CD4-positive, alpha-beta memory T cell (primary cell): ENCODE data around the gene PDCD2L. TPM values are rescaled to one million over a fixed set of nuclear protein-coding genes. Genes with fewer than 3 reads are reported as not detected.

Source experiments
- CTCF ChIA-PET: fragments of 350-600 bp; sonication (Branson Sonifier 250); formaldehyde crosslinking; loops from one replicate; lab custom pipeline; 2021; ENCODE audit warnings: inconsistent platforms; ENCODE audit not compliant: partially characterized antibody; lab: Charles Lee
- POLR2A ChIA-PET: fragments of 350-600 bp; sonication (Branson Sonifier 250); formaldehyde crosslinking; loops from one replicate; lab custom pipeline; 2021; ENCODE audit not compliant: partially characterized antibody; lab: Charles Lee
- DNase-seq, 5 donors: peaks; one replicate each; pipeline versions ENCODE4 v3.0.0 to v3.0.0-alpha.2; 2020 to 2022; ENCODE audit warnings: mixed read lengths in 1 of 5
- H3K27ac ChIP-seq: one replicate; pipeline ENCODE4 v1.7.0; 2013; ENCODE audit warnings: low read depth, low read length
- H3K27me3 ChIP-seq: 2 replicates; pipeline ENCODE4 v1.7.0; 2013; ENCODE audit warnings: mild to moderate bottlenecking, low read length, moderate library complexity; ENCODE audit not compliant: insufficient read depth
- H3K36me3 ChIP-seq: 2 replicates; pipeline ENCODE4 v1.7.0; 2013; ENCODE audit warnings: mild to moderate bottlenecking, low read length, moderate library complexity; ENCODE audit not compliant: insufficient read depth
- H3K4me1 ChIP-seq: 2 replicates; pipeline ENCODE4 v1.7.0; 2013; ENCODE audit warnings: mild to moderate bottlenecking, low read length, moderate library complexity; ENCODE audit not compliant: insufficient read depth
- H3K4me3 ChIP-seq, 2 donors: one replicate each; pipeline ENCODE4 v1.7.0; 2013; ENCODE audit warnings: low read length in 2 of 2, mild to moderate bottlenecking in 1 of 2
- H3K9me3 ChIP-seq, 2 donors: one replicate each; pipeline ENCODE4 v1.7.0; 2013; ENCODE audit warnings: low read length in 2 of 2, control low read depth in 1 of 2; ENCODE audit not compliant: control insufficient read depth in 1 of 2
- H3K27ac Mint-ChIP-seq, 7 donors: one replicate each; pipeline ENCODE4 v1.8.0; 2020 to 2021; ENCODE audit warnings: mixed read lengths in 7 of 7, mild to moderate bottlenecking in 6 of 7, inconsistent platforms in 3 of 7, moderate library complexity in 3 of 7
- H3K27me3 Mint-ChIP-seq, 2 donors: one replicate each; pipeline ENCODE4 v1.8.0; 2020 to 2021; ENCODE audit warnings: mixed read lengths in 2 of 2
- H3K36me3 Mint-ChIP-seq, 2 donors: one replicate each; pipeline ENCODE4 v1.8.0; 2020 to 2021; ENCODE audit warnings: mixed read lengths in 2 of 2, inconsistent platforms in 1 of 2, mild to moderate bottlenecking in 1 of 2
- H3K4me1 Mint-ChIP-seq, 4 donors: one replicate each; pipeline ENCODE4 v1.8.0; 2020 to 2021; ENCODE audit warnings: mixed read lengths in 4 of 4, mild to moderate bottlenecking in 1 of 4
- H3K4me3 Mint-ChIP-seq, 8 donors: one replicate each; pipeline ENCODE4 v1.8.0; 2020 to 2021; ENCODE audit warnings: mixed read lengths in 8 of 8, mild to moderate bottlenecking in 7 of 8, moderate library complexity in 6 of 8, inconsistent platforms in 3 of 8
- H3K9me3 Mint-ChIP-seq, 8 donors: one replicate each; pipeline ENCODE4 v1.8.0; 2020 to 2021; ENCODE audit warnings: mixed read lengths in 8 of 8, mild to moderate bottlenecking in 5 of 8, inconsistent platforms in 3 of 8, moderate library complexity in 1 of 8
- intact Hi-C: fragments of 100-400 bp; cut with micrococcal nuclease; formaldehyde crosslinking; loops from one replicate; pipeline ENCODE4 v1.15.1; 2023
- polyA plus RNA-seq, 2 donors: library from polyadenylated mRNA; unstranded; fragments of 300-500 nt; fragmentation: Illumina TruSeq; gene quantifications; one replicate each; pipeline ENCODE4 v1.2.3, GENCODE V29; 2021
- total RNA-seq, 2 experiments: library from RNA; stranded (reverse); gene quantifications; one replicate each; pipeline ENCODE4 v1.2.3, GENCODE V29; 2021

The PDCD2L gene
- total and polyA plus RNA-seq, 4 experiments from 2014 or later = 8.8 to 18.9 (median 11.9) TPM

GRCh38 chr19:34475026-34475974, 71.1 kb downstream of the PDCD2L start:
- Histone ChIP-seq H3K4me1 (no peaks in the 10 kb centered on the region), H3K9me3 (no peaks in the 10 kb centered on the region), H3K4me3 (no peak overlapping the region), H3K27ac (no peak overlapping the region), H3K27me3 (no peaks in the 10 kb centered on the region), H3K36me3 (peaks cover 16% of the 10 kb centered on the region)
- Mint-ChIP-seq H3K4me1 (peaks cover 0 to 4% (median under 1%) of the 10 kb centered on the region in 4 donors), H3K27me3 (peaks cover 5 to 7% of the 10 kb centered on the region in 2 donors), H3K36me3 (peaks cover 26 to 27% of the 10 kb centered on the region in 2 donors), H3K4me3 (no peak overlapping the region), H3K9me3 (no peaks in the 10 kb centered on the region), H3K27ac (no peak overlapping the region)
- ChIA-PET POLR2A (no interaction called here), CTCF (no interaction called here)
- DNase-seq = no peak
- intact Hi-C loops = no loop called here

Other genes with a start within 250 kb of the PDCD2L start
- gene LSM14A, start 231.9 kb upstream of the PDCD2L start, total RNA-seq = 100 to 1,000 TPM; 158 to 168 TPM
- gene LSM14A, start 231.9 kb upstream of the PDCD2L start, polyA plus RNA-seq = 100 to 1,000 TPM; 172 to 176 TPM
- gene GARRE1, start 149.8 kb upstream of the PDCD2L start, total RNA-seq = 10 to 100 TPM; 46.3 to 48.2 TPM
- gene GARRE1, start 149.8 kb upstream of the PDCD2L start, polyA plus RNA-seq = 1 to 10 TPM; 3.5 to 7.5 TPM
- 100 to 1,000 TPM; 121 to 127 TPM for gene GPI, start 39.2 kb upstream of the PDCD2L start, total RNA-seq
- 100 to 1,000 TPM; 127 to 156 TPM for gene GPI, start 39.2 kb upstream of the PDCD2L start, polyA plus RNA-seq
- 10 to 100 TPM; 74.9 to 78.7 TPM for gene UBA2, start 24.0 kb downstream of the PDCD2L start, total RNA-seq
- gene UBA2, start 24.0 kb downstream of the PDCD2L start, polyA plus RNA-seq = 100 to 1,000 TPM; 102 to 108 TPM
- under 1 TPM; 0.23 to 0.39 TPM for gene WTIP, start 77.4 kb downstream of the PDCD2L start, total RNA-seq
- not detected for gene WTIP, start 77.4 kb downstream of the PDCD2L start, polyA plus RNA-seq